ENCODE data around the gene PDIA5.

The PDIA5 gene

DNA sequence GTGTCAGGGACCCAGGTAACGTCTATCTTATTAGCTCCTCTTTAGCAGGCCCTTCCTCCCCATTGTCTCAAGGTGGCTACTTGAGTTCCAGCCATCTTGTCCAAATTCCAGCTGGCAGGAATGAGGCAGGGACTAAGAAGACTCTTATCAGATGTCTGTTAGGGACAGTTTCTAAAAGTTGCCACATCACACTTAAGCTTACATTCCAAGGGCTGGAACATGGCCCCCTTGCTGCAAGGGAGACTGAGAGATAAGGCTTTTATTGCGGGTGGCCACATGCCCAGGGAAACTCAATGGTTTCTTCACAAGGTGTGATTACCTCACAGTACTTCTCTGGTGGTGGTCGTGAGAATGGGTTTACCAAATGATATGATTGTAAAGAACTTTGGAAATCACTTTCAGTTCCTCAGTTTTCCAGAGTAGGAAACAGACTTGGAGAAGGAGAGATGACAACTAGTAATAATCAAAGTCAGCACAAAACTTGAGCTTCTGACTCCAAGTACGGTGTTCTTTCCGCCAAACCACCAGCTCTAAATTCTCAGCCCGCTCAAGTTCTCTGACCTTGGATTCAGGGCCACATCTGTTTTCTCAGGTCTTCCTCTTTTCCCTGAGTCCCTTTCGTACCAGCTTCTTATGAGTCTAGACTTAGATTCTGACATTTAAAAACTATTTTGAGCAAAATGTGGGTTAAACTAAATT lies 14.2 kb downstream of the PDIA5 start:
- H3K9ac ChIP-seq (ENCODE audit: low read length) = no peak overlapping the region
- H3K4me3 ChIP-seq (ENCODE audit: low read length) = no peak overlapping the region
- peaks cover 70% of the 10 kb centered on the region for H3K4me1 ChIP-seq (ENCODE audit: control insufficient read depth, insufficient read depth, low read length)
- H3K36me3 ChIP-seq (ENCODE audit: control insufficient read depth, insufficient read depth, low read length) = no peaks in the 10 kb centered on the region
- H3K9me3 ChIP-seq (ENCODE audit: control insufficient read depth, low read length) = no peaks in the 10 kb centered on the region
- no peaks in the 10 kb centered on the region for H3K27me3 ChIP-seq (ENCODE audit: control insufficient read depth, insufficient read depth, low read length)

GRCh38 chr3:123081718-123082369 lies 15.0 kb downstream of the PDIA5 start:
- no peak overlapping the region for H3K9ac ChIP-seq (ENCODE audit: low read length)
- H3K4me3 ChIP-seq (ENCODE audit: low read length) = no peak overlapping the region
- H3K9me3 ChIP-seq (ENCODE audit: control insufficient read depth, low read length) = no peaks in the 10 kb centered on the region
- peaks cover 61% of the 10 kb centered on the region for H3K4me1 ChIP-seq (ENCODE audit: control insufficient read depth, insufficient read depth, low read length)
- no peaks in the 10 kb centered on the region for H3K27me3 ChIP-seq (ENCODE audit: control insufficient read depth, insufficient read depth, low read length)
- no peaks in the 10 kb centered on the region for H3K36me3 ChIP-seq (ENCODE audit: control insufficient read depth, insufficient read depth, low read length)

DNA sequence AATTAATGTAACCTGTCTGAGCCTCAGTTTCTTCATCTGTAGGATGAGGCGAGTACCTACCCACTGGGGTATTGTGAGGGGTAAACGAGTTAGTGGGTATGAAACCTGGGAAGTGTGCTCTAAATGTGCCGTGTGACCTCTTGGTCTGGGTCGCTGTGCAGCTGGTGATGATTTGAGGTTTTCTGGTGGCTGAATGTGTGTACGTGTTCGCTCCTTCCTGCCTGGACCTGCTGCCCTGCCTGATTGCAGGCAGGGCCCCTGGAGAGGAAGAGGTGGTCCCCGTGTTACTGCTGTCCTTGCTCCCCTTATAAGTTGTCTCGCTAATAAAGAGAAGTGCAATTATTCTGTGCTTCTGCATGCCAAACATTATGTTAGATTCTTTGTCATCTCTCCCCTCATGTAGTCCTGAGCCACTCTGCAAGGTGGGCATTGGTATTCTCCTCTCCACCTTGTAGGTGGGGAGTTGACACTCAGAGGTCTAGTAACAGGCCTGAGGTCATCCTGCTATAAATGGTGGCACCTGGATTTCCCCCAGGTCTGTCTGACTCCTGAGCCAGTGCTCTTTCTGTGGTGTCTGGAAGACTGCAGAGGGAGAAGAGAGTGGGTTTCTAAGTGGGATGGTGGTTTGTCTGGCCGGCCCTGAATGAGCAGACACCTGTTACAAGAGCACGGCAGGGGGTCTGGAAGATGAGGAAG lies 15.7 kb downstream of the PDIA5 start:
- Histone ChIP-seq H3K4me1 (ENCODE audit: control insufficient read depth, insufficient read depth, low read length) (peaks cover 55% of the 10 kb centered on the region), H3K9ac (ENCODE audit: low read length) (peak overlapping the region; percentile 3), H3K27me3 (ENCODE audit: control insufficient read depth, insufficient read depth, low read length) (no peaks in the 10 kb centered on the region), H3K36me3 (ENCODE audit: control insufficient read depth, insufficient read depth, low read length) (no peaks in the 10 kb centered on the region), H3K4me3 (ENCODE audit: low read length) (no peak overlapping the region), H3K9me3 (ENCODE audit: control insufficient read depth, low read length) (no peaks in the 10 kb centered on the region)

DNA sequence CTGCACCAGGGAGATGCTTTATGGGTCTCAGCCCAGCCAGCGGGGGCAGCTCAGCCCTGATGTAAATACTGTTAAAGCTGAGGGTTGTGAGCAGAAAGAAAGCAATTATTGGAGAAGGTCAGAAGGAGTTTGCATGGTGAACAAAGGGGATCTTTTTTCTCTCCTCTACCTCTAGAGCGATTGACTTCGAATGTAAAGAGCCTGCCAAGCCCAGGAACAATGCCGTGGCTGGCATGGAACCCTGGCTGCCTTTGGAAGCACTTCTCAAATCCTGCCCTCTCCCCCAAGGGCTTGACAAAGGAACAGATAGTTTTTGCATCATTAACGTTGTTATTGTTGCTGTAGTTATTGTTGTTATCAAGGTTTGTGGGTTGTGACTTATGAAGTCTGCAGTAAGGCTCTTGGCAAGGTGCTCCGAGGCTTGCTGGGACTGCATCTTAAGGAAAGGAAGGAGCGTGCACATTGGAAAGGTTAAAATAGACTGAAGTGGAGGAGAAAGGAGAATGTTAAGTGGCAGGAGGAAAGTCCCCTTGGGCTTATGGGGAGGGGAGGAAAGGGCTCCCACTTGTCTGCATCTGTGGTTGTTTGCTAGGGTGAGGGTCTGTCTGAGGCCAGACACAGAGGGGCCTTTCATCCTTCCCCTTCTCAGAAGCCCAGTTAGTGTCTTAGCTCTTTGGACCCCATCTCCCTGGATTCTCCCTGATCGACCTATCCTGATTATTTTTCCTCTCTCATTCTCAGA lies 16.7 kb downstream of the PDIA5 start:
- H3K4me1 ChIP-seq (ENCODE audit: control insufficient read depth, insufficient read depth, low read length) = peaks cover 54% of the 10 kb centered on the region
- no peaks in the 10 kb centered on the region for H3K27me3 ChIP-seq (ENCODE audit: control insufficient read depth, insufficient read depth, low read length)
- H3K9ac ChIP-seq (ENCODE audit: low read length) = no peak overlapping the region
- H3K9me3 ChIP-seq (ENCODE audit: control insufficient read depth, low read length) = no peaks in the 10 kb centered on the region
- no peak overlapping the region for H3K4me3 ChIP-seq (ENCODE audit: low read length)
- no peaks in the 10 kb centered on the region for H3K36me3 ChIP-seq (ENCODE audit: control insufficient read depth, insufficient read depth, low read length)

- Histone ChIP-seq H3K27me3 (ENCODE audit: control insufficient read depth, insufficient read depth, low read length) (no peaks in the 10 kb centered on the region), H3K9ac (ENCODE audit: low read length) (no peak overlapping the region), H3K36me3 (ENCODE audit: control insufficient read depth, insufficient read depth, low read length) (no peaks in the 10 kb centered on the region), H3K4me3 (ENCODE audit: low read length) (no peak overlapping the region), H3K9me3 (ENCODE audit: control insufficient read depth, low read length) (no peaks in the 10 kb centered on the region), H3K4me1 (ENCODE audit: control insufficient read depth, insufficient read depth, low read length) (peaks cover 54% of the 10 kb centered on the region)
Measured at GRCh38 chr3:123084192-123084591, 17.4 kb downstream of the PDIA5 start.

- Histone ChIP-seq H3K27me3 (ENCODE audit: control insufficient read depth, insufficient read depth, low read length) (no peaks in the 10 kb centered on the region), H3K4me3 (ENCODE audit: low read length) (no peak overlapping the region), H3K4me1 (ENCODE audit: control insufficient read depth, insufficient read depth, low read length) (peaks cover 54% of the 10 kb centered on the region), H3K9me3 (ENCODE audit: control insufficient read depth, low read length) (no peaks in the 10 kb centered on the region), H3K9ac (ENCODE audit: low read length) (no peak overlapping the region), H3K36me3 (ENCODE audit: control insufficient read depth, insufficient read depth, low read length) (no peaks in the 10 kb centered on the region)
Measured at GRCh38 chr3:123084738-123085237, 18.0 kb downstream of the PDIA5 start.

DNA sequence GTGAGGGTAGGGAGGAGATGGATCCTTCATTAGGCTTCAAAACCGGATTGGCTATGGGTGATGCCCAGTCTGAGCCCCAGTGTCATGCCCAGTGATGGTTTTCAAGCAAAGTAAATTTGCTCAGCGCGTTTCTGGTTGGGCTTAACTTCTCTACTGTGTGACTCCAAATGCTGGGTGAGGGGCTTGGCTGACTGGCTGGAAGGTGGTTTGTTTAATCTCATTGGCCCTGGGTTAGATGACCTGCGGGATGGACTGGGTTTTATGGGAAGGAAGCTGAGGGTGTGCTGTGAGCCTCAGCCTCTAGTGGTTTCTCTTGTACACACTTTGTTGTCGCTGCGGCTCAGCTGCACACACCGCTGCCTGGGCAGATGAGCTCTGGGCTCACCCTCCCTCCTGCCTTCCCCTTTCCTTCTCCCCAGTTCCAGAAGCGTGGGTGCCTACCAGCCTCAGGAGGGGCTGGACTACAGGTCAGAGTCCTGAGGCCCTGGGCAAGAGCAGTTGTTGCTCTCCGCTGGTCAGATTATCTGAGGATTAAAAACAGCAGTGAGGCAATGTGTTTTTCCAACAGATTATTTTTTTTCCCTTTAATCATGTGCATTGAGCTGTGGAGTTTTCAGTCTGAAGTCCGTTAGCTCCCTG lies 18.6 kb downstream of the PDIA5 start:
- Histone ChIP-seq H3K36me3 (ENCODE audit: control insufficient read depth, insufficient read depth, low read length) (no peaks in the 10 kb centered on the region), H3K4me1 (ENCODE audit: control insufficient read depth, insufficient read depth, low read length) (peaks cover 55% of the 10 kb centered on the region), H3K9me3 (ENCODE audit: control insufficient read depth, low read length) (no peaks in the 10 kb centered on the region), H3K4me3 (ENCODE audit: low read length) (no peak overlapping the region), H3K9ac (ENCODE audit: low read length) (no peak overlapping the region), H3K27me3 (ENCODE audit: control insufficient read depth, insufficient read depth, low read length) (no peaks in the 10 kb centered on the region)

DNA sequence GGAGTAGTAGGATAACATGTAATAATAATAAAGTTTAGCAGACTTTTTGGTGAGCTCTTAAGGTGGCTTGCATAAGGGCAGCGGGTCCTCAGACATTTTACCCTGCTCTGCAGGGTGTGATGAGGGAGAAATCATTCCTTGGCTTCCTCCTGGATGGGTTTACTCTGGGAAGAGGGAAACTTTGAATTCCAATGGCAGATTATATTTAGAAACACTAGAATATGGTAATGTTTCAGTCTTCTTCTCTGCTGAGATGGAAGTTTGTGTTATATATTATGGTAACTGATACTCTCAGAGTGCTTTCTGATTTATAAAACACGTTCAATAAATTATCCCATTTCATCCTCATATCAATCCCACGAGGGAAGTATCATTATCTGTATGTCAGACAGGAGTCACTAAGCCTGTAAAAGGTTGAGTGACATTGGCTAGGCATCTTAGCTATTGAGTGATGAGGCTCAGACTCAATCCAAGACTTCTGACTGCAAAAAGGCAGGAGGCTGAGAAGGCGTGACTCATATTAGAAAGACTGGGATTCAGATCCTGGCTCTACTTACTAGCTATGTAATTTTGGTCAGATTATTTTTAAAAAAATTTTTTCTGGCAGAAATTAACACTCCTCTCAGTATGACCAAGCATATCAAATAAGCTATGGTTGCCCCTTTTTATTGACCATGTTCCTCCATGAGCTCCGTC lies 19.3 kb downstream of the PDIA5 start:
- Histone ChIP-seq H3K36me3 (ENCODE audit: control insufficient read depth, insufficient read depth, low read length) (peaks cover under 1% of the 10 kb centered on the region), H3K4me3 (ENCODE audit: low read length) (no peak overlapping the region), H3K27me3 (ENCODE audit: control insufficient read depth, insufficient read depth, low read length) (no peaks in the 10 kb centered on the region), H3K4me1 (ENCODE audit: control insufficient read depth, insufficient read depth, low read length) (peaks cover 56% of the 10 kb centered on the region), H3K9me3 (ENCODE audit: control insufficient read depth, low read length) (no peaks in the 10 kb centered on the region), H3K9ac (ENCODE audit: low read length) (no peak overlapping the region)

- H3K4me1 ChIP-seq (ENCODE audit: control insufficient read depth, insufficient read depth, low read length) = peaks cover 33% of the 10 kb centered on the region
- no peaks in the 10 kb centered on the region for H3K27me3 ChIP-seq (ENCODE audit: control insufficient read depth, insufficient read depth, low read length)
- H3K4me3 ChIP-seq (ENCODE audit: low read length) = no peak overlapping the region
Measured at GRCh38 chr3:123088387-123088786, 21.6 kb downstream of the PDIA5 start.

DNA sequence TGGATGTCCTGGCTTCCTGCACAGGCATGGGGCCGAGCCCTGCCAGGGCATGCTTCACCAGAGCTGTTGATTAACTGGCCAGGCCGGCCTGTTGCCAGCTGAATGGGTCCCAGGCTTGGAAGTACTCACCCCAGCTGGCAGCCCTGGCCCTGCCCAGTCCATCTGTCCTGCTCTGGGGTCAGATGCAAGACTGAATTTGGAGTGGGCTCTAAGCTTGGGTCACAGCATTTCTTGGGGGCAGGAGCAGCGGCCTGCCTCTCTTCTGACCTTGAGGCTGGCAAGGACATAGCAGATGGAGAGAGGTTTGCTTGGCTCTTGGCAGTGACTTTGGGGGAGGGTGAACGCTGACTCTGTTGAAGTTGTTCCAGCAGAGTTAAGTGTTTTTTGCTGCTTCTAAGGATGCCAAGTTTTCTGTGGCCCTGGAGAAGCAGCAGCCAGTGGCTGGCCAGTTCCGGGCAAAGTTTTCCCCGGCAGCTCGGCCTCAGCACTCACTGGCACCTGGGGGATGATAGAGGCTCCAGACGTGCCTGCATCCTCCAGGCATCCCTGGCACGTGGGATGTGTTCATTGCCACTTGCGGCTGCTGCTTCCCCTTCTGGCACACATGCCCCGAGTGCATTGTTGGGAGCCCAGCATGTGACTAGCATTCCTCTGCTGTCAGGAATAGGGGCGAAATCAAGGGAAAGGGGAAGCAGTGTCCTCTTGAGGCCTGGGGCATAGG lies 22.9 kb downstream of the PDIA5 start:
- Histone ChIP-seq H3K27me3 (ENCODE audit: control insufficient read depth, insufficient read depth, low read length) (no peaks in the 10 kb centered on the region), H3K4me1 (ENCODE audit: control insufficient read depth, insufficient read depth, low read length) (peaks cover 20% of the 10 kb centered on the region), H3K4me3 (ENCODE audit: low read length) (no peak overlapping the region), H3K9me3 (ENCODE audit: control insufficient read depth, low read length) (no peaks in the 10 kb centered on the region), H3K36me3 (ENCODE audit: control insufficient read depth, insufficient read depth, low read length) (peaks cover 10% of the 10 kb centered on the region), H3K9ac (ENCODE audit: low read length) (no peak overlapping the region)

More at GRCh38 chr3:123088387-123088786, 21.6 kb downstream of the PDIA5 start:
- H3K9ac ChIP-seq (ENCODE audit: low read length) = no peak overlapping the region
- no peaks in the 10 kb centered on the region for H3K9me3 ChIP-seq (ENCODE audit: control insufficient read depth, low read length)
- peaks cover 10% of the 10 kb centered on the region for H3K36me3 ChIP-seq (ENCODE audit: control insufficient read depth, insufficient read depth, low read length)

All from mucosa of stomach (tissue), 1 donor.